ENCODE measurements around the gene MED25. TPM values are rescaled to one million over a fixed set of nuclear protein-coding genes. Genes with fewer than 3 reads are reported as not detected.

MED25 gene
- total and polyA plus RNA-seq, 9 of the 15 experiments (the other 6 are each of a cell fraction or from before 2014, with no cell fraction given), result 4.1 to 93.9 (median 19.3) TPM

DNA sequence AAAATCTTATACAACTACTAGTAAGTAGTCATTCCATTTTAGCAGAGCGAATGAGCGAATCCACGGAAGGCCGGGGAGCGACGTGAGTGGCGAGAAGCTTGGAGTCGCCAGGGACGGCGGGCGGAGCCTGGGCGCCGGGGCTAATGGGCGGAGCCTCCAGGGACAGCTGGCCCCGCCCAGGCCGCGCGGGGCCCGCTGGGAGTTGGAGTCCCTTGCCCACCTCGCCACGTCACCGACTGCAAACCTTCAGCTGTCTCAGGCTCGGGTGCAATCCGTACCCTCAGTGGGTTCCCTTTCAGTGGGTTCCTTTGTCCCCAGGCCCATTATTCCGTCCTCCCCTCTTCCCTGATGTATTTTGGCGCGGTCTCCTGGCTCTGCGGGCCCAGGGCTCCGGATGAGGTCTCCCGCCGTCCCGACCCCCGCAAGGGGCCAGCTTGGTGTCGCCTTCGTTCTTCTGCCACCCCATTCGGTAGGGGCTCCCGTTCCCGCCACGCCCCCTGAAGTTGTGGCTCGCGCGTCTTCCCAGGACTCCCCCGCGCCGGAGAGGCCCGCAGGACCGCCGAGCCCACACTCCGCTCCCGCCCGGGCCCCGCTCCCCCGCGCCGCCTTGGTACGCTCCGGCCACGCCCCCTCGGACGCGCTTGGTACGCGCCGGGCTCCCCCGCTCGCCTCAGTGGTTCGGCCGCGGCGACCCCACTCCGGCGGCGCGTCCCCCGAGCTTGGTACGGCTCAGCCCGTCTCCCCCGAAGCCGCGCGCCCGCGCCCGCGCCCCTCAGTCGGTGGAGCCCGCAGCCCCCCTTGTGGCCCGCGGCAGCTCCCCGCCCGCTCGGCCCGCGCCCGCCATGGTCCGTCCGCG lies 32.6 kb downstream of the MED25 start, which contains the start of gene PTOV1 (continued):
- TF ChIP-seq POLR2B (IDR thresholded peaks at IDR 0.05; ENCODE audit: low read depth, partially characterized antibody) (peak; percentile 59), ZNF41 (CRISPR knock-in tag; conservative IDR thresholded peaks at IDR 0.05) (no peak), AFF1 (IDR thresholded peaks at IDR 0.05; ENCODE audit: low read depth in 1 of 2, partially characterized antibody in 2 of 2) (peak; percentile 16 to 84), NONO (IDR thresholded peaks at IDR 0.05; ENCODE audit: low read depth in 2 of 2, low read length in 1 of 2) (peak in 1 of 2 experiments; percentile 98; a peak in 2 of 4 replicates), UBTF (IDR thresholded peaks at IDR 0.05; ENCODE audit: borderline replicate concordance in 1 of 2, low read depth in 2 of 2, low read length in 2 of 2) (no peak), BHLHE40 (IDR thresholded peaks at IDR 0.05; ENCODE audit: low read length) (peak; percentile 94), CCAR2 (IDR thresholded peaks at IDR 0.05; ENCODE audit: low read depth, low read length) (no peak), ZBTB8A (IDR thresholded peaks at IDR 0.05; ENCODE audit: partially characterized antibody) (no peak), TBL1XR1 (IDR thresholded peaks at IDR 0.05; ENCODE audit: low read length in 2 of 2) (peak in 1 of 2 experiments; percentile 37; a peak in 1 of 4 replicates), NFATC3 (IDR thresholded peaks at IDR 0.05) (no peak), FIP1L1 (IDR thresholded peaks at IDR 0.05; ENCODE audit: low read depth, low read length, poor library complexity, severe bottlenecking) (no peak), ZNF12 (CRISPR knock-in tag; IDR thresholded peaks at IDR 0.05) (no peak; the same call in 1 of the 2 replicates), NR2C1 (IDR thresholded peaks at IDR 0.05) (no peak), NR2C1 (tag; IDR thresholded peaks at IDR 0.05) (peak; percentile 69), FOXM1 (IDR thresholded peaks at IDR 0.05; ENCODE audit: low read depth) (no peak), FOXM1 (CRISPR knock-in tag; IDR thresholded peaks at IDR 0.05; ENCODE audit: low read depth) (no peak), ZNF3 (CRISPR knock-in tag; IDR thresholded peaks at IDR 0.05) (no peak), POLR2H (tag; IDR thresholded peaks at IDR 0.05; ENCODE audit: low read depth) (peak; percentile 46; the same call in 1 of the 2 replicates)
- TF ChIP-seq, protein P1, sequence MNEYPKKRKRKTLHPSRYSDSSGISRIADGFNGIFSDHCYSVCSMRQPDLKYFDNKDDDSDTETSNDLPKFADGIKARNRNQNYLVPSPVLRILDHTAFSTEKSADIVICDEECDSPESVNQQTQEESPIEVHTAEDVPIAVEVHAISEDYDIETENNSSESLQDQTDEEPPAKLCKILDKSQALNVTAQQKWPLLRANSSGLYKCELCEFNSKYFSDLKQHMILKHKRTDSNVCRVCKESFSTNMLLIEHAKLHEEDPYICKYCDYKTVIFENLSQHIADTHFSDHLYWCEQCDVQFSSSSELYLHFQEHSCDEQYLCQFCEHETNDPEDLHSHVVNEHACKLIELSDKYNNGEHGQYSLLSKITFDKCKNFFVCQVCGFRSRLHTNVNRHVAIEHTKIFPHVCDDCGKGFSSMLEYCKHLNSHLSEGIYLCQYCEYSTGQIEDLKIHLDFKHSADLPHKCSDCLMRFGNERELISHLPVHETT (CRISPR knock-in tag; conservative IDR thresholded peaks at IDR 0.05 in 1 of 2, IDR thresholded peaks at IDR 0.05 in 1 of 2), result peak in 1 of 2 experiments; percentile 77; a peak in 1 of 4 replicates

Measured in K562 (cell line).